GM12878 (cell line): ENCODE results near the gene PTK6.

ENCODE experiments used
- CHD2 ChIP-seq: IDR thresholded peaks from 2 replicates; pipeline ENCODE4 v1.6.1; 2011; ENCODE audit warnings: low read depth, low read length, improper control_type of control experiment, borderline replicate concordance
- CREB1 ChIP-seq: IDR thresholded peaks from 2 replicates; pipeline ENCODE4 v1.6.1; 2012; ENCODE audit warnings: low read depth, mild to moderate bottlenecking, inconsistent platforms
- EP300 ChIP-seq, 2 experiments: fragments of 150-350 bp in 1 of 2; IDR thresholded peaks; 2 replicates each; pipeline ENCODE4 v1.6.1; 2011 to 2012; ENCODE audit warnings: low read depth in 2 of 2, low read length in 2 of 2, borderline replicate concordance in 1 of 2, improper control_type of control experiment in 1 of 2, inconsistent platforms in 1 of 2; ENCODE audit not compliant: control insufficient read depth in 1 of 2
- ESRRA ChIP-seq: IDR thresholded peaks from 2 replicates; pipeline ENCODE4 v1.6.1; 2012; ENCODE audit warnings: mild to moderate bottlenecking, low read length, improper control_type of control experiment
- EZH2 ChIP-seq: IDR thresholded peaks from 2 replicates; pipeline ENCODE4 v1.6.1; 2012; ENCODE audit warnings: low read depth, mild to moderate bottlenecking, control low read depth, inconsistent platforms, low read length, borderline replicate concordance; ENCODE audit not compliant: control insufficient read depth
- NBN ChIP-seq: fragments of 450-650 bp; IDR thresholded peaks from 2 replicates; pipeline ENCODE4 v1.6.1; 2016
- SUPT20H ChIP-seq: IDR thresholded peaks from 2 replicates; pipeline ENCODE4 v1.6.1; 2011; ENCODE audit warnings: low read depth, mild to moderate bottlenecking, low read length, moderate library complexity, borderline replicate concordance; ENCODE audit not compliant: control insufficient read depth
- SUZ12 ChIP-seq: fragments of 200-600 bp; sonication (generic); IDR thresholded peaks from one replicate; pipeline ENCODE4 v1.6.1; 2018; ENCODE audit warnings: antibody characterized with exemption, mild to moderate bottlenecking; ENCODE audit not compliant: unreplicated experiment
- TBL1XR1 ChIP-seq: IDR thresholded peaks from 2 replicates; pipeline ENCODE4 v1.6.1; 2012; ENCODE audit warnings: low read depth, low read length, improper control_type of control experiment
- ZNF592 ChIP-seq: fragments of 450-650 bp; IDR thresholded peaks from 2 replicates; pipeline ENCODE4 v1.6.1; 2017; ENCODE audit warnings: mild to moderate bottlenecking, moderate library complexity
- TF ChIP-seq, protein P1 (sequence below), 3 experiments: IDR thresholded peaks in 2 of 3; conservative IDR thresholded peaks in 1 of 3; 2 replicates each; pipeline ENCODE4 v1.5.1; 2011; ENCODE audit warnings: low read depth in 3 of 3, low read length in 3 of 3, mild to moderate bottlenecking in 3 of 3, control low read depth in 2 of 3, moderate library complexity in 2 of 3, inconsistent platforms in 1 of 3, mixed read lengths in 1 of 3; ENCODE audit not compliant: control insufficient read depth in 2 of 3, insufficient read depth in 1 of 3; ENCODE audit errors: extremely low read depth in 1 of 3
- TF ChIP-seq, protein P2 (sequence below): IDR thresholded peaks from 2 replicates; pipeline ENCODE4 v1.6.1; 2012; ENCODE audit warnings: low read depth, low read length, improper control_type of control experiment

DNA sequence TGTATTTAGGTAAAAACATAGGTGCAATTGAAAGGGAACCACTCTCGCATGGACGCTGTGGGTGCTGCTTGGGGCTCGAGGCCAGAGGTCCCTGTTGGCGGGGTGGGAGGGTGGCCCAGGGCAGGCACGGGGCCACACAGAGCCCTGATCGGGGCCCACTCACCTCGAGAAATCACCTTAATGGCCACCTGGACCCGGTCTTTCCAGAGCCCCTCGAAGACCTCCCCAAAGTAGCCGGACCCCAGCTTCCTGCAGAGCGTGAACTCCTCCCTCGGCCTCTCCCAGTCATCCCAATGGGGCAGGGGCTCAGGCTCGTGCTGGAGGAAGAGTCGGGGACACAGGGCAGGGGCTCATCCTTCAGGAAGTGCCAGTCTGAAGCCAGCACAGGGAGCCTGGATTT is 3.8 kb downstream of the PTK6 start:
- TF ChIP-seq, protein P1, sequence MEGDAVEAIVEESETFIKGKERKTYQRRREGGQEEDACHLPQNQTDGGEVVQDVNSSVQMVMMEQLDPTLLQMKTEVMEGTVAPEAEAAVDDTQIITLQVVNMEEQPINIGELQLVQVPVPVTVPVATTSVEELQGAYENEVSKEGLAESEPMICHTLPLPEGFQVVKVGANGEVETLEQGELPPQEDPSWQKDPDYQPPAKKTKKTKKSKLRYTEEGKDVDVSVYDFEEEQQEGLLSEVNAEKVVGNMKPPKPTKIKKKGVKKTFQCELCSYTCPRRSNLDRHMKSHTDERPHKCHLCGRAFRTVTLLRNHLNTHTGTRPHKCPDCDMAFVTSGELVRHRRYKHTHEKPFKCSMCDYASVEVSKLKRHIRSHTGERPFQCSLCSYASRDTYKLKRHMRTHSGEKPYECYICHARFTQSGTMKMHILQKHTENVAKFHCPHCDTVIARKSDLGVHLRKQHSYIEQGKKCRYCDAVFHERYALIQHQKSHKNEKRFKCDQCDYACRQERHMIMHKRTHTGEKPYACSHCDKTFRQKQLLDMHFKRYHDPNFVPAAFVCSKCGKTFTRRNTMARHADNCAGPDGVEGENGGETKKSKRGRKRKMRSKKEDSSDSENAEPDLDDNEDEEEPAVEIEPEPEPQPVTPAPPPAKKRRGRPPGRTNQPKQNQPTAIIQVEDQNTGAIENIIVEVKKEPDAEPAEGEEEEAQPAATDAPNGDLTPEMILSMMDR (IDR thresholded peaks at IDR 0.05 in 2 of 3, conservative IDR thresholded peaks at IDR 0.05 in 1 of 3; ENCODE audit: control insufficient read depth in 2 of 3, extremely low read depth in 1 of 3, insufficient read depth in 1 of 3, low read depth in 3 of 3, low read length in 3 of 3): no peak
- TF ChIP-seq EZH2: no peak
- TF ChIP-seq SUZ12: no peak
- TF ChIP-seq SUPT20H: no peak
- TF ChIP-seq TBL1XR1: no peak
- no peak for TF ChIP-seq ESRRA
- TF ChIP-seq, protein P2, sequence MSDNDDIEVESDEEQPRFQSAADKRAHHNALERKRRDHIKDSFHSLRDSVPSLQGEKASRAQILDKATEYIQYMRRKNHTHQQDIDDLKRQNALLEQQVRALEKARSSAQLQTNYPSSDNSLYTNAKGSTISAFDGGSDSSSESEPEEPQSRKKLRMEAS: no peak
- TF ChIP-seq EP300 (IDR thresholded peaks at IDR 0.05; ENCODE audit: borderline replicate concordance in 1 of 2, control insufficient read depth in 1 of 2, low read depth in 2 of 2, low read length in 2 of 2): no peak
- TF ChIP-seq NBN: no peak
- TF ChIP-seq CHD2: no peak
- no peak for TF ChIP-seq ZNF592
- no peak for TF ChIP-seq CREB1
